22Rv1 (cell line): ENCODE measurements around the gene METTL26.
A peak's percentile ranks its signal among the peaks of the same experiment; 100 is the strongest.

Experiments used
- H3K27ac ChIP-seq: fragments of 450-650 bp; 2 replicates; pipeline ENCODE4 v1.5.1; 2017
- CTCF ChIP-seq: fragments of 450-650 bp; IDR thresholded peaks from 2 replicates; pipeline ENCODE4 v1.5.1; 2017; ENCODE audit warnings: mild to moderate bottlenecking
- ZFX ChIP-seq: fragments of 450-650 bp; IDR thresholded peaks from 2 replicates; pipeline ENCODE4 v1.6.1; 2017; ENCODE audit warnings: antibody characterized with exemption, borderline replicate concordance

METTL26 gene

DNA sequence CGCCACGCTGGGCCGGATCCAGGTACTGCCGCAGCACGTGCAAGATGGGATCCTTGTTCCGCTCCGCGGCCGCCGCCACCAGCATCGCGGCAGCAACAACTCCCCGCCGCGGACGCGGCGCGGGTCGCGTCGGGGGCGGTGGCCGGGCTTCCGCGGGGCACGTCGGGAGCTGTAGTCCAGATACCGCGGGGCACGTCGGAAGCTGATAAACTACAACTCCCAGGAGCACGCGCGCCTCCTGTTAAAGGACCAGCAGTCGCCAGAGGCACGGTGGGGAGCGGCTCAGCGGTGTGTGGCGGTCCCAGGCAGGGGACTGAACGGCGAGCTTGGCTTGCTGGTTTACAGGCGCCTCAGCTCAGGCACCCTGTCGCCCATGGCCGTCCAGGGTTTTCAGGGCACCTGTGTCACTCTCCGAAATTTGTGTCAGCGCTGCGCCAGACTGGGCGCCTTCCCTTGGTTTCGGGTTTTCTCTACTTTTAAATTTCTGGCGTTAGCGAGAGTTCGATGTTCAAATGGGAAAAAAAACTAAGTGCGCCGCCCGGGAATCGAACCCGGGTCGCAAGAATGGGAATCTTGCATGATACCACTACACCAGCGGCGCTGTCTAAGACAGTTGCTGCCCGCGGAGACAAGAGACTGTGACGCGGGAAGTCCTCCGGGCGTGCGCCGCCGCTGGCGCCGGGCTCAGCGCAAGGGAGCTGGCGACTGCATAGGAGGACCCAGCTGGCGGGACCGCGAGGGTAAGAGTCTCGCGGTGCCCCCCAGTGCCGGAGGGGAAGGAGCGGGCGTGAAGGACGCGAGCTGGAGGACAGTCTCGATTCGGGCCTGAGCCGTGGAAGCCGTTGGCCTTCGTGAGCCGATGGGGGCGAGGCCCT, at the start of gene METTL26:
METTL26 (minus strand) TSS at position 100 of the 875 bp plus-strand sequence; CDS start at position 85, 15 bp downstream.
- peak within 1 kb of the TSS; percentile 92 for H3K27ac ChIP-seq
- 0 out of 2 replicates have a peak, but pooled peaks have one; percentile 6 for TF ChIP-seq CTCF
- TF ChIP-seq ZFX, result no peak

- H3K27ac ChIP-seq, result peak overlapping the region; percentile 98
- TF ChIP-seq ZFX, result no peak
These were observed 49.0 kb upstream of the METTL26 start for GRCh38 chr16:684961-685696.

DNA sequence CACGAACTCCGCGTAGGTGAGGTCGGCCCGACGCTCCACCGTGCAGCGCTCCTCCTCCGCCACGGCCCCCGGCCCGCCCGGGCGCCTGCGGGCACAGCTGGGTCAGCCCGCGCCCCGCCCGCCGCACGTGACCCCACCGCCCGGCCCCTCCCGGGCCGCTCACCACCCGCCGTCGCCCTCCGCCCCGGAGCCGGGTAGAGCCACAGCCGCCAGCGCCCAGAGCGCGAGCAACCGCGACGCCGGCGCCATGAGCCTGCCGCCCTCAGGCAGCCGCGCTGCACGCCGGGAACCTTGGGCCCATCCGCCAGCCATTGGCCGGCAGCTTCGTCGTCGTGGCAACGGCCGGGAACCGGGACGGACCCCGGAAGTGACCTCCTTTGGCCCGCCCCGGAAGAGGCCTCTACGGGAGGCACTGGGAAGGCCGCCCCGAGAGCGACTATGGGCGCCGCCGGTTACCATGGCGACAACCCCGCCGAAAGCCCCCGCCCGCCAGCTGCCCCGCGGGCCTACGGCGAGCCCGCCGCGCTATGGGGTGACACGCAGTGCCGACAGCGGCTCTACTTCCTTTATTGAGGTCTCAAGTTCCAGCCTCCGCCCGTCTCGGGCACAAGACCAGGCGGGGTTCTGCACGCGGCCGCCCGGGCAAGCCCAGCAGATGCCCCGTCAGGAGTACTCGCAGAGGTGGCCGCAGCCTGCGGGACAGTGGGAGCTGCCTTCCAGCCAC, 48.1 kb upstream of the METTL26 start, which contains the start of gene JMJD8:
JMJD8 (minus strand) TSS at position 264 of the 724 bp plus-strand sequence; CDS start at position 249, 15 bp downstream.
- TF ChIP-seq CTCF (no peak), ZFX (no peak)
- peak within 1 kb of the TSS; percentile 98 for H3K27ac ChIP-seq

DNA sequence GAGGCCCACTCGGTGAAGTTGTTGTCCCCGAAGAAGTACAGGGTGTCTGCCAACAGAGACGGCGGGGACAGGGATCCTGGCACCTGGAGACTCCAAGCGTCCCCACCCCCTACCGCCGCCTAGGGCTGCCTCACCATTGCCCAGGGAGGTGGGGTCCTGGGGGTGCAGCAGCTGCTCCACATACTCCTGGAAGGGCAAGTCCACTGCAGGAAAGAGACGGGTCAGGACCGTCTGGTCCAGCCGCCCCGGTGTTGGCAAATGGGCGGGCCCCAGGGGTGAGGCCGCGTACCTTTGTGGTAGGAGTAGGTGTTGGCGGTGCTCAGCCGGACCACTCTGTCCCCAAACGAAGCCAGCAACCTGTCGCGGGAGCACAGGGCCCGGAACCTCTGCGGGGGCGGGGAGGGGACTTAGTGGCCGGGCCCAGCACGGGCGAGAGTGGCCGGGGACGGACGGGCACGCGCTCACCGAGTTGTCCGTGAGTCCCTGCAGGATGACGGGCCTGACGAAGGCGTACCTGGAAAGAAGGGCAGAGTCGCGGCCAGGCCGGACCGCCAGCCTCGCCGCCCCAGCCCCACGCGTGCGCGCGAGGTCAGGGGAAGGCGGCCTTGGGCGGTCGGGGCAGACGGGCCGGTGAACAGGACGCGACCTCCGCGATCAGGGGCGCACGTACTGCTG, 47.4 kb upstream of the METTL26 start:
- TF ChIP-seq ZFX (no peak), CTCF (no peak)
- H3K27ac ChIP-seq, result peak overlapping the region; percentile 98

- peak overlapping the region; percentile 98 for H3K27ac ChIP-seq
These were observed 46.6 kb upstream of the METTL26 start for GRCh38 chr16:682493-683395.

More at GRCh38 chr16:682493-683395, 46.6 kb upstream of the METTL26 start:
- TF ChIP-seq ZFX (no peak), CTCF (no peak)
